ENCODE results near the gene TRMT112. TPM values are rescaled to one million over a fixed set of nuclear protein-coding genes. Genes with fewer than 3 reads are reported as not detected.
A peak's percentile ranks its signal among the peaks of the same experiment; 100 is the strongest.
"Not testable (repeated sequence)": the region's sequence is repeated elsewhere in the genome, so short reads cannot be mapped to it uniquely, and the experiment has no call there.

The TRMT112 gene
- total RNA-seq, 1 experiment from 2014 or later: 503 TPM

DNA sequence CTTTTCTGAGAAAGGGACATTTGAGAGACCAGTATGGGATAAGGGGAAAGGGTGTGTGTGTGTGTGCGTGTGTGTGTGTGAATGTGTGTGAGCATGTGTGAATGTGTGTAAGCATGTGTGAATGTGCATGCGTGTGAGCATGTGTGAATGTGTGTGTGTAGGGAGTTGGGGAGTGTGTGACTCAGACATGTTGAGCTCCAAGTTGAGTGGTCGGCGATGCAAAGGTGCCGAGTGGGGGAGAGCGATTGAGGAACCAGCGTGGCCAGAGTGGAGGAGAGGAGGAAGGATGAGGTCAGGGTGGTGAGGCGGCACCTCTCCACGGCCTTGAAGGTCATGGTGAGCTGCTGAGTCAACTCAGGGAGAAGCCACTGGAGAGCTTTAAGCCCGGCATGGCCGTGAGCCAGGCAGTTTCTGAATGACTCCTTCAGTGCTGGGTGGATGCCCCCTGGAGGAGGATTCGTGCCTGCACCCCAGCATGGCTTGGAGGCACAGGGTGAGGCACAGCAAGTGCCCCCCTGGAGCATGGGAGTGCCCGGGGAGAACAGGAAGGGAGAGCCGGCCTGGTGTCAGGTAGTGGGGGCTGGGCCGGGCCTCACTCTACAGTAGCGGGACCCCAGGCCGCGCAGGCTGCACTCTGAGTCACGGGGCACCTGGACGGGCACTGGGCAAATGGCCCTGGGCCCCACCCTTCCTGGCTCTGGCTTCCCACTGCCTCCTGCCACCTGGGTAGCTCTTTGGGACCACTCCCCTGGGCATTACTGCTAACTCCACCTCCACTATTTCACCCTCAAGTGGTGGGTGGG, 14.4 kb upstream of the TRMT112 start:
- DNase-seq (ENCODE audit: low spot score): peak; percentile 96

DNA sequence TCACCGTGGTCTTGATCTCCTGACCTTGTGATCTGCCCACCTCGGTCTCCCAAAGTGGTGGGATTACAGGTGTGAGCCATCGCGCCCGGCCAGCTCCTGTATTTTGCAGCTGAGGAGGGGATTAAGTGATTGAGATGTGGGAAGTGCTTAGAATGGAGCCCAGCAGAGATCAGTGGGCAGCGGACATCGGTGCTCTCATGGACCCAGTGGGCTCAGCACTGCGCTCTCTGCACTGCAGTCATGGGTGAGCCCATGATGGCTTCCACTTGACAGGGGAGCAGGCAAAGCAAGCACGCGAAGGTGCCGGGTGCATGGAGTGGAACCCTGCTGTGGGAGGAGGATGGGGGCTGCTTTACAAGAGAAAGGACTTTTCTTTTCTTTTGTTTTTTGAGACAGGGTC, 13.5 kb upstream of the TRMT112 start:
- no peak for DNase-seq (ENCODE audit: low spot score)

DNA sequence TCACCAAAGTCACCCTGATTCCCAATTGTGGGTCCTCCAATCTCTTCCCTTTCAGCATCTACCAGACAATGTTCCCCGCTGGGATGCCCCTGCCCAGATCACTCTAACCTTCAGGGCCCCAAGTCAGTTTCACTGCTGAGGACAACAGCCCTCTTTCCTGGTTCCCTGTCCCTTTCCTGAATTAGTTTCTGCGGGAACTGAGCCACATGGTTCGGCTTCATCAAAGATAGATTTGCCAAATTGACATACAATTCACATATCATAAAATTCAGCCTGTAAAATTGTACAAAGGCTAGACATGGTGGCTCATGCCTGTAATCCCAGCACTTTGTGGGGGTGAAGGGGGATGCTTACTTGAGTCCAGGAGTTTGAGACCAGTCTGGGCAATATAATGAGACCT, 10.6 kb upstream of the TRMT112 start:
- DNase-seq (ENCODE audit: low spot score): no peak

DNA sequence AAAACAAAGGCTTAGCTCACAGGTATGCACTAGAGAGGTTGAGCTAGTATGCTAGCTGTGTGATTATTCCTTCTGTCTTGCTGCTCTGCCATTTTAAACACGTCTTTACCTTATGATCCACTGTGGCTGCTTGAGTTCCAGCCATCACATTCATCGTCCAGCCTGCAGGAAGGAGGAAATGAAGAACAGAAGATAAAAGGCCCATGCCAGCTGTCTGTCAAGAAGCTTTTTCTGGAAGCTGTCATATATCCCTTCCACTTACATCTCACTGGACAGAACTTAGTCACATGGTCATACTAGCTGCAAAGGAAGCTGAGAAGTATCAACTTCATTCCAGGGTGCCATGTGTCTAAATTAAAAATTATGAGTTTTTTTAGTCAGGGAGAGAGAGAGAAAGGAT, 10.0 kb upstream of the TRMT112 start:
- no peak for DNase-seq (ENCODE audit: low spot score)

DNA sequence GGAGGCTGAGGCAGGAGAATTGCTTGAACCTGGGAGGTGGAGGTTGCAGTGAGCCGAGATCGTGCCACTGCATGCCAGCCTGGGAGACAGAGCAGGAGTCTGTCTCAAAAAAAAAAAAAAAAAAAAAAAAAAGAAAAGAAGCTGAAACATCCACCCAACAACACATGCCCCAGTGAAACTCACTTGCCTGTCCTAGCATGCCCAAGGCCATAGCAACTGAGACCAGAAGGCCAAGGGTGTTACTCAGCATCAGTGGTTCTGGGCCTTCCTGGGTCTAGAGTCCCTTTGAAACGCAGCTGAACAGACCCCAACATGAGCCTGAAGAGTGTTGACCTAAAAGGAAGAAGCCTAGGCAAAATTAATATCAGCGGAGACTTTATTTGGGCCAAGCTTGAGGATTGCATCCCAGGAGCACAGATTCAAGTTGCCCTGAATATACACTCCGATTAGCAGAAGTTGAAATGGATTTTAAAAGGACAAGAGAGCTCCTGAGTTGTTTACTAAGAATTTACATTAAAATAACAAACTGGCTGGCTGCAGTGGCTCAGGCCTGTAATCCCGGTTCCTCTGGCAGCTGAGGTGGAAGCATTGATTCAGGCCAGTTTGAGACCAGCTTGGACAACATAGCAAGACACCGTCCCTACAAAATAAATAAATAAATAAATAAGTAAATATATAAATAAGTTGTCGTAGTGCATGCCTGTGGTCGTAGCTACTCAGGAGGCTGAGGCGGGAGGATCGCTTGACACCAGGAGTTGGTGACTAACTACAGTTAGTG, 7.5 kb upstream of the TRMT112 start:
- no peak for DNase-seq (ENCODE audit: low spot score)

DNA sequence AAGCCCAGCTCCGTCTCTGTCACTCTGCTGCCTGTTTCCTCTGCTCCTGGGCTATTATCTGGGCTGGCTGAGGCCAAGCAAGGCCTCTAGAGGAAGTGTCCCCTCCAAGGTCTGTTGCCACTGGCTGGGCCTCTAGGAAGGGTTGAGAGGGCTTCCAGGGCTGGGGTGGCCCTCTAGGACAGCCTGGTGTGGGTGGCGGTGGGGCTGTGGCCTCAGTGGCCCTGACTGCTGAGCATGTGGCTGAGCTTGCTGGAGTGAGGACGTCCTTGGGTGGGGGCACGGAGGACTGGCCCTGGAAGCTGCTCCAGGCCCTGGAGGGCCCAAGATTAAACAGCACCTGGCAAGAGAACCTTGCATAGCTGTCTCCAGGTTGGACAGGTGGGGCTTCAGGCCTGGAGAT, 6.6 kb upstream of the TRMT112 start:
- DNase-seq (ENCODE audit: low spot score): not testable (repeated sequence)

DNA sequence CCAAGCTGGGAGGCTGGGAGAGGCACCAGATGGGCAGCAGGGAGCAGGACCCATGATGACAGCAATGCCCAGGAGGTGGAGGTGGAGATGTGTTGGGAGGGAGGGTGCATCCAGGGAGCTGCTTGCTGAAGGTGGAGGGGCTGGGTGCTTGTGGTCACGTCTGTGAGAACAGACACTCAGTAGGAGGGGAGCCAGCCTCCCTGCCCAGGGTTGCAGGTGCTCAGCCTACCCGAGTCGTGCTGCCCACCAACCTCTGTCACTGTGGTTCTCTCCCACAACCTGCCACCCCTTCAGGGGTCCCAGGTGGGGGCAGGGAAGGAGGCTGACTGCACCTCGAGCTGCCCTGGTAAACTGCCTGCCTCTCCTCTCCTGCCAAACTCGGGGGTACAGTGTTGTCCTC, 6.0 kb upstream of the TRMT112 start:
- DNase-seq (ENCODE audit: low spot score): no peak

DNA sequence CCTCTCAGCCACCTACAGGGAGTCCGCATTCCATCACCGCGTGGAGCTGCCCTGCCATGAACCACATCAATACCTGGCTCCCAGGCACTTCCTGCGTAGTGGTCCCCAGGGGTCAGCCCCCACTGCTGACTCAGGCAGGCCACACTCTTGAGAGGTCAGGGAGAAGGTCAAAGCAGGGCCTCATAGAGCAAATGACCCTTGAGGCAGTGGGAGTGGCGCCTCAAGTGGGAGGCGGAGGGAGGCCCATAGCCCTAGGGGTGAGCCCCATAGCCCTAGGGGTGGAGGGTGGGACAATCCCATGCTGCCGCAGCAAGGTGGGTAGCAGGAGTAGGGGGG, 5.5 kb upstream of the TRMT112 start:
- no peak for DNase-seq (ENCODE audit: low spot score)

DNA sequence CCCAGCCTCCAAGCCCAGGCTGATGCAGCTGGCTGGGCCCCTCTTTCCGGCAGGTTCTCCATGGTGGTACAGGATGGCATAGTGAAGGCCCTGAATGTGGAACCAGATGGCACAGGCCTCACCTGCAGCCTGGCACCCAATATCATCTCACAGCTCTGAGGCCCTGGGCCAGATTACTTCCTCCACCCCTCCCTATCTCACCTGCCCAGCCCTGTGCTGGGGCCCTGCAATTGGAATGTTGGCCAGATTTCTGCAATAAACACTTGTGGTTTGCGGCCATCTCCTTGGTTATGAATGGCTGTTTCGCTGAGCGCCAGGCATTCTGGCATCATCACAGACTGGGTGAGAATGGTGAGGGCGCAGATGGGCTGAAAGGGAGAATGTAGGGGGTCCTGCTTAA, 4.2 kb upstream of the TRMT112 start:
- peak; percentile 89 for DNase-seq (ENCODE audit: low spot score)

DNA sequence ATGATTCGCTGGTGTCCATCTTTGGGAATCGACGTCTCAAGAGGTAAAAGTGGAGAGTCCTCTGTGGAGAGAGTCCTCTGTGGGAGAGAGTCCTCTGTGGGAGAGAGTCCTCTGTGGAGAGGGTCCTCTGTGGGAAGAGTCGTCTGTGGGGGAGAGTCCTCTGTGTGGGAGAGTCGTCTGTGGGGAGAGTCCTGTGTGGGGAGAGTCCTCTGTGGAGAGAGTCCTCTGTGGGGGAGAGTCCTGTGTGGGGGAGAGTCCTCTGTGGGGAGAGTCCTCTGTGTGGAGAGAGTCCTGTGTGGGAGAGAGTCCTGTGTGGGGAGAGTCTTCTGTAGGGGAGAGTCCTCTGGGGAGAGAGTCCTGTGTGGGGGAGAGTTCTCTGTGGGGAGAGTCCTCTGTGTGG, 3.7 kb upstream of the TRMT112 start:
- no peak for DNase-seq (ENCODE audit: low spot score)

DNA sequence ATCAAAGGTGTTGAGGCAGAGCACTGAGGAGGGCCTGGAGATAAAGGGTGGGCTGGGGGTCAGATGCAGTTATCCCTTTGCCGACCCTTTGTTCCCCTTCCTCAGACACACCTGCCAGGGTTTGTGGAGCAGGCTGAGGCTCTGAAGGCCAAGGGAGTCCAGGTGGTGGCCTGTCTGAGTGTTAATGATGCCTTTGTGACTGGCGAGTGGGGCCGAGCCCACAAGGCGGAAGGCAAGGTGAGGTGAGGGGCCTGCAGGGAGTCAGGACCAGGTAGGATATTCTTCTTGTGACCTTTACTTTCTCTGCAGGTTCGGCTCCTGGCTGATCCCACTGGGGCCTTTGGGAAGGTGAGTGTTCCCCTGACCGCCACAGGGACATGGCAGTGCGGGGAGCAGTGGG, 3.2 kb upstream of the TRMT112 start:
- DNase-seq (ENCODE audit: low spot score): no peak

DNA sequence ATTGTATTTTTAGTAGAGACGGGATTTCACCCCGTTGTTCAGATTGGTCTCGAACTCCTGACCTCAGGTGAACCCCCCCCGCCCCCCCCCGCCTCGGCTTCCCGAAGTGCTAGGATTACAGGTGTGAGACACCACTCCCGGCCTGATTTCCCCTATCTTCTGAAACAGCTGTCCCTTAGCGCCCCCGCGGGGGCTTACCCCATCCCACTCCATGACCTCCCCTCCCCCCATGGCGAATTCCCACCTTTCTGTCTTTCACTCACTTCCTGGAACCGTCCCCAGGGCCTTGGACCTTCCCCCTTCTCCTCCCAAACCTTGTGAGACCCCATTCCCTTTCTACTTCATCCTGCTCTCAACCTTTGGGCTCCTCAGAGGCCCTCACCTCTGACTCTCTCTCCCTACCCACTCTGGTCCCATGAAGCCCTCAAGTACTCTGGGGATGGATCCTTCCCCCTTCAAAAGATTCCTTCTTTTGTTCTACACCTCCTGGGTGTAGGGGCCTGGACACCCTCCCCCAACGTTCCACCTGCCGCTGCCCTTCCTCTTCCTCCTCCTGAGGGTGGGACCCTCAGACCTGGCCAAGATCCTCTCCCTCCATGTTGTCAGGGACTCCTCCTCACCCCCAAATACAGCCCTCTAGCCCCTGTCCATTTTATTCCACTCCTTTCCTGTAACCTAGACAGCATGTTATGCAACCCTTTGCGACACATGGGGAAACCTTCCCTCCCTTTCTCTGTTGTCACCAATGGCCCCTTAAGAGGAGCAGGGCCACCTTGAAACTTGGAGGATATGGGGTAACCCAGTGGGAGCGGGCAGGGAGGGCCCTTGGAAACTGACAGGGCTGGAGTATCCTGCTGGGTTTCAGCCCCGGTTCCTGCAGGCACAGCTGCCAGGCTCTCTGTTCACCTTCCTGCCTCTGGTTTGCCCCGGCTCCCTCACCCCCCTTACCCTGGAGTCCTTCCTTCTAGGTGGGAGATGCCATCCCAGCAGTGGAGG, 1.7 kb upstream of the TRMT112 start:
- no peak for DNase-seq (ENCODE audit: low spot score)

DNA sequence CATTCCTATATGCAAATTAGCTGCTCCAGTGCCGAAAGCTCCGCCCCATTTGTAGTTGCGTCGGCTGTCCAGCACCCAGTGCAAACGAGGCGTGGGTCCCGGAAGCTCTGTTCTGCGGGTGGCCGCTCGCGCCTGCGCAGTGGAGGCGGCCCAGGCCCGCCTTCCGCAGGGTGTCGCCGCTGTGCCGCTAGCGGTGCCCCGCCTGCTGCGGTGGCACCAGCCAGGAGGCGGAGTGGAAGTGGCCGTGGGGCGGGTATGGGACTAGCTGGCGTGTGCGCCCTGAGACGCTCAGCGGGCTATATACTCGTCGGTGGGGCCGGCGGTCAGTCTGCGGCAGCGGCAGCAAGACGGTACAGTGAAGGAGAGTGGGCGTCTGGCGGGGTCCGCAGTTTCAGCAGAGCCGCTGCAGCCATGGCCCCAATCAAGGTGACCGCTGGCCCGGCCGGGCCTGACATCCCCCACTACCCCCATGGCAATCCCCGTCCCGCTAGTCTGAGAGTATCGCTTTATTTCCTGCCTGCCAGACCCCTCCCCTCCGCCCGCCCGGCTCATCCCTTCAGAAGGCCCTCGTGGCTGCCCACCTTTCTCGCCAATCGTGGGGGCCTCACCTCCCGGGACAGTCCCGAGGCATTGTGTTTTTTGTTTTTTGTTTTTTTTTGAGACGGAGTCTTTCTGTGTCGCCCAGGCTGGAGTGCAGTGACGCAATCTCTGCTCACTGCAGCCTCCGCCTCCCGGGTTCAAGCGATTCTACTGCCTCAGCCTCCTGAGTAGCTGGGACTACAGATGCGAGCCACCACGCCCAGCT, 804 bp upstream of the TRMT112 start, which contains the start of gene PRDX5:
Gene PRDX5, plus strand, starts transcription at position 161 of the 805 bp plus-strand sequence. Its CDS starts 95 bp downstream, at position 256.
- DNase-seq (ENCODE audit: low spot score): peak; percentile 99

DNA sequence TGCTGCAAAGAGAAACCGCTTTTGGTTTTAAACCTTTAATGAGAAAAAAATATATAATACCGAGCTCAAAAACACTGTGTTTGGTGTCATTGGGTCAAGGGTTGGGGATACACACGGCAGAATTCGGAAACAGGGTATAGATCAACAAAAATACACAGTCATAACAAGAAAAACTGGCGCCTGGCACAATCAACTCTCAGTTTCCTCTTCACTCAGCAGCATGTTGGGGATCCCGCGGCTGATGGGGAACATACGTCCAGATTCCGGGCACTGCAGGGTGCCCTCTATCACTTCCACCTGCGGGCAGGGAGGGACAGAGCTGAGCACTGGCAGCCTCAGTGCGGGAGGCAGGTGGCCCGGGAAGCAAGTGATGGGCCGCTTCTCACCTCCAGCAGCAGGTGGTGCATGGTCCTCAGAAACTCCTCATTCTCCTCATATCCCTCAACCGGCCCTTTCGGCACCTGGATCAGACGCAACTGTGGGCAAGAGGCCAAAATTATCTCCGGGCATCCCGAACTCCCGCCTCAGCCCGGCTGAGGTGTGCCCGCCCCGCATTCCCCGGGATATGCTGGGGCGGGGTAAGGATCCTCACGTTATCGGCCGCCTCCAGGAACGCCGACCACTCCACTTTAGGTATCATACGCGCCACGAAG, 561 bp downstream of the TRMT112 start:
- peak; percentile 91 for DNase-seq (ENCODE audit: low spot score)

DNA sequence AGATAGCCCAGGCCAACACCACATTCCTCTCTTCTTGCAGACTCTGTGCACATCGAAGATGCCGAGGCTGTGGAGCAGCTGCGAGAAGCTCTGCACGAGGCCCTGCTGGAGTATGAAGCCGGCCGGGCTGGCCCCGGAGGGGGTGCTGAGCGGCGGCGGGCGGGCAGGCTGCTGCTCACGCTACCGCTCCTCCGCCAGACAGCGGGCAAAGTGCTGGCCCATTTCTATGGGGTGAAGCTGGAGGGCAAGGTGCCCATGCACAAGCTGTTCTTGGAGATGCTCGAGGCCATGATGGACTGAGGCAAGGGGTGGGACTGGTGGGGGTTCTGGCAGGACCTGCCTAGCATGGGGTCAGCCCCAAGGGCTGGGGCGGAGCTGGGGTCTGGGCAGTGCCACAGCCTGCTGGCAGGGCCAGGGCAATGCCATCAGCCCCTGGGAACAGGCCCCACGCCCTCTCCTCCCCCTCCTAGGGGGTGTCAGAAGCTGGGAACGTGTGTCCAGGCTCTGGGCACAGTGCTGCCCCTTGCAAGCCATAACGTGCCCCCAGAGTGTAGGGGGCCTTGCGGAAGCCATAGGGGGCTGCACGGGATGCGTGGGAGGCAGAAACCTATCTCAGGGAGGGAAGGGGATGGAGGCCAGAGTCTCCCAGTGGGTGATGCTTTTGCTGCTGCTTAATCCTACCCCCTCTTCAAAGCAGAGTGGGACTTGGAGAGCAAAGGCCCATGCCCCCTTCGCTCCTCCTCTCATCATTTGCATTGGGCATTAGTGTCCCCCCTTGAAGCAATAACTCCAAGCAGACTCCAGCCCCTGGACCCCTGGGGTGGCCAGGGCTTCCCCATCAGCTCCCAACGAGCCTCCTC, 1.5 kb downstream of the TRMT112 start:
- not testable (repeated sequence) for DNase-seq (ENCODE audit: low spot score)

DNA sequence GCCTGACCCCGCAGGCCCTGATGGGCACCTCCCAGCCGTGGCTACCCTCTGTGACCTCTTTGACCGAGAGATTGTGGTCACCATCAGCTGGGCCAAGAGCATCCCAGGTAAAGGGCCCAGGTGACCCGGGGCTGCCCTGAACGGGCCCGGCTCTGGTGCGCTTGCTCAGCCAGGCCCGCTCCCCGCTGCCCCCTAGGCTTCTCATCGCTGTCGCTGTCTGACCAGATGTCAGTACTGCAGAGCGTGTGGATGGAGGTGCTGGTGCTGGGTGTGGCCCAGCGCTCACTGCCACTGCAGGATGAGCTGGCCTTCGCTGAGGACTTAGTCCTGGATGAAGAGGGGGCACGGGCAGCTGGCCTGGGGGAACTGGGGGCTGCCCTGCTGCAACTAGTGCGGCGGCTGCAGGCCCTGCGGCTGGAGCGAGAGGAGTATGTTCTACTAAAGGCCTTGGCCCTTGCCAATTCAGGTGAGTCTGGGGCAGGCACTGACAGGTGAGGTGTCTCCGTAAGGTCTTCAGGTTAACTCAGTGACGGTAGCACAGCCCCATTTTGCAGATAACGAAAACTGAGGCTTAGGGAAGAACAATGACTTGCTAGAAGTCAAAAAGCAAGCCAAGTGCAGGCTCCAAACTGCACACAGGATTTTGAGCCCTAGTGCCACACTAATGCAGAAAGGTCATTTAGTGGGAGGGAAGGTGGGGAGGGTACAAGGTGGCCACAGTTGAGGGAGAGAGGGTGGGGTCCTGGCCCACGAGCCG, 2.4 kb downstream of the TRMT112 start:
- DNase-seq (ENCODE audit: low spot score): no peak

DNA sequence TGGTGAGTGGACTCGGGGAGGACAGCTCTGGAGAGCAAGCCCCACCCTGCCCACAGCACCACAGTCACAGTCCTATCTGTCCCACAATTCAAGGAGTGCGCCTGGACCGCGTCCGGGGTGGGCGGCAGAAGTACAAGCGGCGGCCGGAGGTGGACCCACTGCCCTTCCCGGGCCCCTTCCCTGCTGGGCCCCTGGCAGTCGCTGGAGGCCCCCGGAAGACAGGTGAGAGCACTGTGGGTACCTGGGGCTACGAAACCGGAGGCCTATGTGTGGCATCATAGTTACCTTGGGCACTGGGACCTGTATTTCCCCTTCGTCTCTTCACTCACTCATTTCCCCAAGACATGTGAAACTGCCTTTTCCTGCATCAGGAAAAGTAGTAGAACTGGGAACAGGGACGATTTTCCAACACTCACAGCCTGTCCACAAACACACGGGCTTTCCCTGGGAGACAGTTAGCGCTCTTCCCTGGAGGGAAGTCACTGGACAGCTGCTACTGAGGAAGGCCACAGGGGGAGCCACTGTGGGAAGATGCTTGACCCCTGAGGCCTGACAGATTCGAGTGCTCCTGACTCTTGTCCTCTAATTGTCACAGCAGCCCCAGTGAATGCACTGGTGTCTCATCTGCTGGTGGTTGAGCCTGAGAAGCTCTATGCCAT, 3.1 kb downstream of the TRMT112 start:
- no peak for DNase-seq (ENCODE audit: low spot score)

DNA sequence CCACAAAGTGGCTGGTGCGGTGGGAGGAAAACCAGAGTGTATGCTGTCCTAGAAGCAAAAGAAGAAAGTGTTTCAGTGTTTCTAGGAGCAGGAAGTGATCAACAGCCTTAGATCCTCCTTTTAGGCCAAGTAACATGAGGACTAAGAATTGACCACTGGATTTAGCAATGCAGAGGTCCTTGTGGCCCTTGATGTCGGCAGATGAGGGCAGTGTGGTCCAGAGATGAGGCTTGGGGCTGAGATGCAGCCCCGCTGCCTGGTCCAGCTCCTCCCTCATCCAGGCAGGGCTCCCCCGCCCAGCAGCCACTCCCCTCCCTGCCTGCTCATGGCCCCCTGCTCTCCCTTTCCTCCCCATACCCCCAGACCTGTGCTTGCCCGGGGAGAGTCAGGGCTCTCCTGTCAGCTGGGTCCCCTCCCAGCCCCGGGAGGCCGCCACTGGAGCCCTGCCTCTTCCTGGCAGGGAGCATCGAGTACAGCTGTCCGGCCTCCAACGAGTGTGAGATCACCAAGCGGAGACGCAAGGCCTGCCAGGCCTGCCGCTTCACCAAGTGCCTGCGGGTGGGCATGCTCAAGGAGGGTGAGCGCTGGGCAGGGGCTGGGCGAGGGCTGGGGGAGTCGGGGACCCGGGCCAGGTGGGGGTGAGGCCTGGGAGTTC, 3.7 kb downstream of the TRMT112 start:
- DNase-seq (ENCODE audit: low spot score): no peak
